Neural cell (in vitro differentiated cells): ENCODE measurements around the gene MIAT. TPM values are rescaled to one million over a fixed set of nuclear protein-coding genes. Genes with fewer than 3 reads are reported as not detected.
"Not testable (repeated sequence)": the region's sequence is repeated elsewhere in the genome, so short reads cannot be mapped to it uniquely, and the experiment has no call there.

Experiments used
- H2AFZ ChIP-seq: fragments of 200-600, 300-800 bp; sonication (generic), shearing (Covaris generic); 2 replicates; pipeline ENCODE4 v1.6.0; 2014; ENCODE audit warnings: low read depth, mild to moderate bottlenecking, antibody characterized with exemption, low read length, moderate library complexity
- H3F3A ChIP-seq: fragments of 200-600 bp; shearing (Covaris generic); 2 replicates; pipeline ENCODE4 v1.6.1; 2016; ENCODE audit warnings: mild to moderate bottlenecking, moderate library complexity, mixed read lengths, antibody characterized with exemption, low read length; ENCODE audit not compliant: insufficient read depth, poor library complexity, severe bottlenecking
- H3K27ac ChIP-seq: fragments of 200-600, 300-800 bp; sonication (generic), shearing (Covaris generic); 2 replicates; pipeline ENCODE4 v1.5.1; 2014; ENCODE audit warnings: mild to moderate bottlenecking, low read length, moderate library complexity
- H3K27me3 ChIP-seq: fragments of 300-800, 200-600 bp; sonication (generic), shearing (Covaris generic); 2 replicates; pipeline ENCODE4 v1.6.0; 2014; ENCODE audit warnings: mild to moderate bottlenecking, low read depth, low read length, moderate library complexity; ENCODE audit not compliant: insufficient read depth
- H3K36me3 ChIP-seq: fragments of 300-800, 200-600 bp; sonication (generic), shearing (Covaris generic); 2 replicates; pipeline ENCODE4 v1.5.1; 2014; ENCODE audit warnings: mild to moderate bottlenecking, antibody characterized with exemption, low read length, moderate library complexity; ENCODE audit not compliant: insufficient read depth
- H3K4me2 ChIP-seq: fragments of 300-800, 200-600 bp; sonication (generic), shearing (Covaris generic); 2 replicates; pipeline ENCODE4 v1.6.0; 2014; ENCODE audit warnings: mild to moderate bottlenecking, low read length
- H3K4me3 ChIP-seq: fragments of 300-800, 200-600 bp; sonication (generic), shearing (Covaris generic); 2 replicates; pipeline ENCODE4 v1.5.1; 2014; ENCODE audit warnings: mild to moderate bottlenecking, low read length, moderate library complexity
- H3K79me2 ChIP-seq: fragments of 200-600 bp; shearing (Covaris generic); replicated peaks from 2 replicates; pipeline ENCODE4 v1.6.0; 2014; ENCODE audit warnings: mild to moderate bottlenecking, low read length, moderate library complexity; ENCODE audit not compliant: insufficient read depth
- H3K9ac ChIP-seq: fragments of 300-800, 200-600 bp; sonication (generic), shearing (Covaris generic); 2 replicates; pipeline ENCODE4 v1.6.1; 2016; ENCODE audit warnings: mild to moderate bottlenecking, low read length, mixed read lengths
- H3K9me2 ChIP-seq: fragments of 200-600 bp; shearing (Covaris generic); 2 replicates; pipeline ENCODE4 v1.6.1; 2016; ENCODE audit warnings: mild to moderate bottlenecking, low read length, mixed read lengths; ENCODE audit not compliant: insufficient read depth
- H3K9me3 ChIP-seq: fragments of 200-600, 300-800 bp; sonication (generic), shearing (Covaris generic); 2 replicates; pipeline ENCODE4 v1.6.1; 2016; ENCODE audit warnings: mild to moderate bottlenecking, mixed run types, low read length, moderate library complexity, mixed read lengths
- H4K20me1 ChIP-seq: fragments of 200-600 bp; shearing (Covaris generic); 2 replicates; pipeline ENCODE4 v1.6.1; 2016; ENCODE audit warnings: mild to moderate bottlenecking, mixed run types; ENCODE audit not compliant: insufficient read depth
- EP300 ChIP-seq: fragments of 450-650 bp; conservative IDR thresholded peaks from 2 replicates; pipeline ENCODE4 v1.6.1; 2014; ENCODE audit warnings: antibody characterized with exemption, mild to moderate bottlenecking, moderate library complexity; ENCODE audit not compliant: poor library complexity, severe bottlenecking
- EZH2 ChIP-seq: fragments of 200-600, 300-800 bp; shearing (Covaris generic), sonication (generic); IDR thresholded peaks from 2 replicates; pipeline ENCODE4 v1.6.1; 2014; ENCODE audit warnings: antibody characterized with exemption, low read length, borderline replicate concordance, mild to moderate bottlenecking; ENCODE audit not compliant: insufficient read depth, poor library complexity, severe bottlenecking
- MXI1 ChIP-seq: fragments of 450-650 bp; conservative IDR thresholded peaks from 2 replicates; pipeline ENCODE4 v1.6.1; 2014; ENCODE audit warnings: antibody characterized with exemption, mild to moderate bottlenecking; ENCODE audit not compliant: poor library complexity, severe bottlenecking
- POLR2AphosphoS5 ChIP-seq: IDR thresholded peaks from 2 replicates; pipeline ENCODE4 v1.6.1; 2012
- RAD21 ChIP-seq: fragments of 450-650 bp; conservative IDR thresholded peaks from 2 replicates; pipeline ENCODE4 v1.6.1; 2014; ENCODE audit warnings: antibody characterized with exemption, mild to moderate bottlenecking, moderate library complexity
- SMC3 ChIP-seq: fragments of 450-650 bp; conservative IDR thresholded peaks from 2 replicates; pipeline ENCODE4 v1.6.1; 2014; ENCODE audit warnings: antibody characterized with exemption, mild to moderate bottlenecking, moderate library complexity; ENCODE audit not compliant: poor library complexity
- TAF1 ChIP-seq: IDR thresholded peaks from 2 replicates; pipeline ENCODE4 v1.6.1; 2012; ENCODE audit warnings: low read depth
- polyA plus RNA-seq: library from polyadenylated mRNA; depleted of rRNA; stranded (reverse); fragments of >200 nt; gene quantifications from 2 replicates; pipeline ENCODE4 v1.2.3, GENCODE V29; 2014
- TF ChIP-seq, protein P1 (sequence below): fragments of 450-650 bp; IDR thresholded peaks from 2 replicates; pipeline ENCODE4 v1.5.1; 2014; ENCODE audit warnings: antibody characterized with exemption, mild to moderate bottlenecking, moderate library complexity; ENCODE audit not compliant: poor library complexity, severe bottlenecking
- TF ChIP-seq, protein P2 (sequence below): IDR thresholded peaks from 2 replicates; pipeline ENCODE4 v1.6.1; 2012; ENCODE audit warnings: borderline replicate concordance

Gene MIAT
- polyA plus RNA-seq, 1 donor from 2014 or later = 529 TPM

DNA sequence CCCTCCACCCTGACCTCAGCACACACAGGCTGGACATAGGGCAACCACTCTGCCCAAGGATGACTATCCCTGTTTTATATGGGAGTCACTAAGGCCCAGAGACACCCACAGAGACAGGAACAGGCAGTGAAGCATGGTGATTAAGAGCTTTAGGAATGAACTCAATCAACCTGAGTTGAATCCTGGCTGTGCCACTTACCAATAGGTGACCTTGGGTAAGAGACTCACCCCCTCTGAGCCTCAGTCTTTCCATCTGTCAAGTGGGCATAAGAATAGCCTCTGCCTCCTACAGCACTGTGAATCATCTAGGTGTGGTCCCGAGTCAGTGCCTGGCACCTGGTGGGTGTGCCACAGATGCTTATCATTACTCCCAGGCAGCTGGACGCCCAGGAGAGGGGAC is 46.4 kb upstream of the MIAT start:
- H3K79me2 ChIP-seq = no peaks in the 10 kb centered on the region
- no peak overlapping the region for H2AFZ ChIP-seq
- H3K4me2 ChIP-seq = no peak overlapping the region
- H3K27me3 ChIP-seq = no peaks in the 10 kb centered on the region
- no peaks in the 10 kb centered on the region for H3F3A ChIP-seq
- no peak overlapping the region for H3K4me3 ChIP-seq
- TF ChIP-seq TAF1 (no peak), EP300 (no peak)
- no peak overlapping the region for H3K9ac ChIP-seq
- no peaks in the 10 kb centered on the region for H3K36me3 ChIP-seq
- H3K27ac ChIP-seq = no peak overlapping the region
- no peaks in the 10 kb centered on the region for H4K20me1 ChIP-seq
- H3K9me2 ChIP-seq = no peaks in the 10 kb centered on the region
- no peaks in the 10 kb centered on the region for H3K9me3 ChIP-seq

DNA sequence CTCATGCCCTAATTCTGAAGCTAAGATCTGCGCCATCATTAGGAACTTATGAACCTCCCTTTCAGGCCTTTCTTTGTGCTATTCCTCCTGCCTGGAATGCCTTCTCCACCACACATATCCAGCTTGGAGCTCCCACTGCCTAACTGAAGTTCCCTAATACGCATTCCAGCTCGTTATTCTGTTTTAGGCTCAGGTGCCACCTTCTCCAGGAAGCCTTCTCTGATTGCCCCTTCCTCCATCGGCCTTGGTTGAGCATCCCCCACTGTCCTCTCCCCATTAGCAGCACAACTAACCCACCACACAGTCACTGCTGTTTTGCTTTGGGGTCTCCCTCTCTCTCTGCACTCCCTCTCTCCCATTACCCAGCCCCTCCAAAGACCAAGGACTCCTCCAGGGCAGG is 44.7 kb upstream of the MIAT start:
- TF ChIP-seq, protein P1, sequence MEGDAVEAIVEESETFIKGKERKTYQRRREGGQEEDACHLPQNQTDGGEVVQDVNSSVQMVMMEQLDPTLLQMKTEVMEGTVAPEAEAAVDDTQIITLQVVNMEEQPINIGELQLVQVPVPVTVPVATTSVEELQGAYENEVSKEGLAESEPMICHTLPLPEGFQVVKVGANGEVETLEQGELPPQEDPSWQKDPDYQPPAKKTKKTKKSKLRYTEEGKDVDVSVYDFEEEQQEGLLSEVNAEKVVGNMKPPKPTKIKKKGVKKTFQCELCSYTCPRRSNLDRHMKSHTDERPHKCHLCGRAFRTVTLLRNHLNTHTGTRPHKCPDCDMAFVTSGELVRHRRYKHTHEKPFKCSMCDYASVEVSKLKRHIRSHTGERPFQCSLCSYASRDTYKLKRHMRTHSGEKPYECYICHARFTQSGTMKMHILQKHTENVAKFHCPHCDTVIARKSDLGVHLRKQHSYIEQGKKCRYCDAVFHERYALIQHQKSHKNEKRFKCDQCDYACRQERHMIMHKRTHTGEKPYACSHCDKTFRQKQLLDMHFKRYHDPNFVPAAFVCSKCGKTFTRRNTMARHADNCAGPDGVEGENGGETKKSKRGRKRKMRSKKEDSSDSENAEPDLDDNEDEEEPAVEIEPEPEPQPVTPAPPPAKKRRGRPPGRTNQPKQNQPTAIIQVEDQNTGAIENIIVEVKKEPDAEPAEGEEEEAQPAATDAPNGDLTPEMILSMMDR = no peak
- TF ChIP-seq SMC3 (no peak), MXI1 (no peak), EZH2 (no peak), EP300 (no peak), TAF1 (no peak), POLR2AphosphoS5 (no peak), RAD21 (no peak)
- TF ChIP-seq, protein P2, sequence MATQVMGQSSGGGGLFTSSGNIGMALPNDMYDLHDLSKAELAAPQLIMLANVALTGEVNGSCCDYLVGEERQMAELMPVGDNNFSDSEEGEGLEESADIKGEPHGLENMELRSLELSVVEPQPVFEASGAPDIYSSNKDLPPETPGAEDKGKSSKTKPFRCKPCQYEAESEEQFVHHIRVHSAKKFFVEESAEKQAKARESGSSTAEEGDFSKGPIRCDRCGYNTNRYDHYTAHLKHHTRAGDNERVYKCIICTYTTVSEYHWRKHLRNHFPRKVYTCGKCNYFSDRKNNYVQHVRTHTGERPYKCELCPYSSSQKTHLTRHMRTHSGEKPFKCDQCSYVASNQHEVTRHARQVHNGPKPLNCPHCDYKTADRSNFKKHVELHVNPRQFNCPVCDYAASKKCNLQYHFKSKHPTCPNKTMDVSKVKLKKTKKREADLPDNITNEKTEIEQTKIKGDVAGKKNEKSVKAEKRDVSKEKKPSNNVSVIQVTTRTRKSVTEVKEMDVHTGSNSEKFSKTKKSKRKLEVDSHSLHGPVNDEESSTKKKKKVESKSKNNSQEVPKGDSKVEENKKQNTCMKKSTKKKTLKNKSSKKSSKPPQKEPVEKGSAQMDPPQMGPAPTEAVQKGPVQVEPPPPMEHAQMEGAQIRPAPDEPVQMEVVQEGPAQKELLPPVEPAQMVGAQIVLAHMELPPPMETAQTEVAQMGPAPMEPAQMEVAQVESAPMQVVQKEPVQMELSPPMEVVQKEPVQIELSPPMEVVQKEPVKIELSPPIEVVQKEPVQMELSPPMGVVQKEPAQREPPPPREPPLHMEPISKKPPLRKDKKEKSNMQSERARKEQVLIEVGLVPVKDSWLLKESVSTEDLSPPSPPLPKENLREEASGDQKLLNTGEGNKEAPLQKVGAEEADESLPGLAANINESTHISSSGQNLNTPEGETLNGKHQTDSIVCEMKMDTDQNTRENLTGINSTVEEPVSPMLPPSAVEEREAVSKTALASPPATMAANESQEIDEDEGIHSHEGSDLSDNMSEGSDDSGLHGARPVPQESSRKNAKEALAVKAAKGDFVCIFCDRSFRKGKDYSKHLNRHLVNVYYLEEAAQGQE = no peak
- Histone ChIP-seq H3K4me3 (no peak overlapping the region), H3K9me3 (no peaks in the 10 kb centered on the region), H3K27ac (no peak overlapping the region), H3K36me3 (no peaks in the 10 kb centered on the region), H3K79me2 (no peaks in the 10 kb centered on the region), H3K9ac (no peak overlapping the region), H3K27me3 (no peaks in the 10 kb centered on the region), H4K20me1 (no peaks in the 10 kb centered on the region), H2AFZ (no peak overlapping the region), H3K9me2 (no peaks in the 10 kb centered on the region), H3K4me2 (no peak overlapping the region), H3F3A (no peaks in the 10 kb centered on the region)

DNA sequence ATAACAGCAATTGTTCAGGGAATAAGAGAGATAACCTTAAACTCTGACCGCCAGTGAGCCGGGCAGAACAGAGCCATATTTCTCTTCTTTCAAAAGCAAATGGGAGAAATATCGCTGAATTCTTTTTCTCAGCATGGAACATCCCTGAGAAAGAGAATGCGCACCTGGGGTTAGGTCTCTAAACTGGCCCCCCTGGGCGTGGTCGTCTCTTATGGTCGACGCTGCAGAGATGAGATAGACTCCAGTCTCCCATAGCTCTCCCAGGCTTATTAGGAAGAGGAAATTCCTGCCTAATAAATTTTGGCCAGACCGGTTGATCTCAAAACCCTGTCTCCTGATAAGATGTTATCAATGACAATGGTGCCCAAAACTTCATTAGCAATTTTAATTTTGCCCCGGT is 43.6 kb upstream of the MIAT start:
- H3K36me3 ChIP-seq, H3K9ac ChIP-seq, H3K9me2 ChIP-seq, H3K4me3 ChIP-seq, H3K27me3 ChIP-seq, H3K27ac ChIP-seq, H3K79me2 ChIP-seq, H3K9me3 ChIP-seq, H4K20me1 ChIP-seq, H2AFZ ChIP-seq, H3F3A ChIP-seq, H3K4me2 ChIP-seq: not testable (repeated sequence)
